ENCODE measurements around the gene LTBP1.
"Not testable (repeated sequence)": the region's sequence is repeated elsewhere in the genome, so short reads cannot be mapped to it uniquely, and the experiment has no call there.

The LTBP1 gene

DNA sequence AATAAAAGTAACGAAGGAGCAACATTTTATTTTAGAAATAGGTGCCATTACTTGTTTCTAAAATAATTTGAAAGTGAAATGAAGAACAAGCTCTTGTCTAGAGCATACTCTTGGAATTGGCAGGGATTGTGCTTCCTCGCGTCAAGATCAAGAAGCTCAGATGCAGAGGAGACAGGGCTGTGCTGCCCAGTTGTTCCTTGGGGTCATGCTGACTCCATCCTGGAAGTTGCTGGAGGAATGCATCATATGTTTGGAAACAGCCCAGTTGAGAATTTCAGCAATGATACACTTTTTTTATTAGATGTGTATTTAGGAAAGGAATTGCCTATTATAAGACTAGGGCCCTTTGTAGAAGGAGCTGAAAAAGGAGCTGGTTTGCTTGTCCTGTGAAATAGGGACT lies 17.2 kb downstream of the LTBP1 start:
- H3K4me3 Mint-ChIP-seq: no peak overlapping the region
- H3K4me1 Mint-ChIP-seq (ENCODE audit: low read depth): no peaks in the 10 kb centered on the region
- H3K27ac Mint-ChIP-seq: no peak overlapping the region
- no peaks in the 10 kb centered on the region for H3K27me3 Mint-ChIP-seq
- no peaks in the 10 kb centered on the region for H3K9me3 Mint-ChIP-seq (ENCODE audit: low read depth)
- H3K36me3 Mint-ChIP-seq: no peaks in the 10 kb centered on the region

GRCh38 chr2:32965523-32966171 lies 18.9 kb downstream of the LTBP1 start:
- Mint-ChIP-seq H3K36me3 (no peaks in the 10 kb centered on the region), H3K4me3 (no peak overlapping the region), H3K27me3 (peaks cover 3% of the 10 kb centered on the region), H3K27ac (no peak overlapping the region), H3K9me3 (ENCODE audit: low read depth) (no peaks in the 10 kb centered on the region), H3K4me1 (ENCODE audit: low read depth) (no peaks in the 10 kb centered on the region)

GRCh38 chr2:32969444-32970162 lies 22.9 kb downstream of the LTBP1 start:
- H3K4me3 Mint-ChIP-seq: no peak overlapping the region
- no peak overlapping the region for H3K27ac Mint-ChIP-seq

GRCh38 chr2:32973772-32974171 lies 27.0 kb downstream of the LTBP1 start:
- H3K27ac Mint-ChIP-seq; H3K27me3 Mint-ChIP-seq; H3K36me3 Mint-ChIP-seq; H3K4me3 Mint-ChIP-seq; H3K9me3 Mint-ChIP-seq (ENCODE audit: low read depth); H3K4me1 Mint-ChIP-seq (ENCODE audit: low read depth): not testable (repeated sequence)

More at GRCh38 chr2:32969444-32970162, 22.9 kb downstream of the LTBP1 start:
- H3K36me3 Mint-ChIP-seq: peaks cover 2% of the 10 kb centered on the region
- H3K27me3 Mint-ChIP-seq: peaks cover 6% of the 10 kb centered on the region
- no peaks in the 10 kb centered on the region for H3K4me1 Mint-ChIP-seq (ENCODE audit: low read depth)
- H3K9me3 Mint-ChIP-seq (ENCODE audit: low read depth): no peaks in the 10 kb centered on the region

- no peaks in the 10 kb centered on the region for H3K9me3 Mint-ChIP-seq (ENCODE audit: low read depth)
- peaks cover 2% of the 10 kb centered on the region for H3K36me3 Mint-ChIP-seq
- H3K27me3 Mint-ChIP-seq: peaks cover 17% of the 10 kb centered on the region
- H3K27ac Mint-ChIP-seq: no peak overlapping the region
- no peaks in the 10 kb centered on the region for H3K4me1 Mint-ChIP-seq (ENCODE audit: low read depth)
- no peak overlapping the region for H3K4me3 Mint-ChIP-seq
These were observed 29.8 kb downstream of the LTBP1 start for GRCh38 chr2:32976409-32977063.

DNA sequence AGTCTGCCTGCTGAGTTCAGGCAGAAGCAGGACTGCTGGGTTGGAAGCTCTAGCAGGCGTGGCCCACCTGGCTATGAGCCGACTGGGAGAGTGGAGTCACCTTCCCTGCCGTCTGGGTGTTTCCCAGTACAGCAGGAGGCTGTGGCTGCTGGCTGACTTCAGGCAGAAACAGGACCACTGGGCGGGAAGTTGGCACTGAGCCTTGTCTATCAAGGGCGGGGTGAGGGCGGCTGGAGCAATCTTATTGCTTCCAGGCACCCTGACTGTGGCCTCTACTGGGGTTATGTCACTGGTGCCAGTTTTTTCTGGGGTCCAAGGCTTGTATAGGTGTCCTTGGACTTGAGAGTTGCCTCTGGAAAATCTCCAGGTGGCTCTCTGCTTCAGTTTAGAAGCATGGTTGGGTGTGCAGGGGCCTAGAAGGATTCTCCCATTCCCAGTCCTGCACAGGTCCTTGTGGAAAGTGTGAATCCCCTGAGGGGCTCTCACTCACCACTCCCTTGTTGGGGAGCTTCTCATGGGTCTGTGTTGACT lies 30.5 kb downstream of the LTBP1 start:
- Mint-ChIP-seq H3K9me3 (ENCODE audit: low read depth) (no peaks in the 10 kb centered on the region), H3K27me3 (peaks cover 24% of the 10 kb centered on the region), H3K4me3 (no peak overlapping the region), H3K36me3 (peaks cover 2% of the 10 kb centered on the region), H3K4me1 (ENCODE audit: low read depth) (no peaks in the 10 kb centered on the region), H3K27ac (no peak overlapping the region)

GRCh38 chr2:32981612-32982011 lies 34.9 kb downstream of the LTBP1 start:
- Mint-ChIP-seq H3K9me3 (ENCODE audit: low read depth) (no peaks in the 10 kb centered on the region), H3K27ac (no peak overlapping the region), H3K4me3 (no peak overlapping the region), H3K27me3 (peaks cover 27% of the 10 kb centered on the region), H3K4me1 (ENCODE audit: low read depth) (no peaks in the 10 kb centered on the region), H3K36me3 (no peaks in the 10 kb centered on the region)

GRCh38 chr2:32983193-32983924 lies 36.6 kb downstream of the LTBP1 start:
- not testable (repeated sequence) for H3K4me1 Mint-ChIP-seq (ENCODE audit: low read depth)

GRCh38 chr2:32986480-32986879 lies 39.7 kb downstream of the LTBP1 start:
- Mint-ChIP-seq H3K9me3 (ENCODE audit: low read depth) (no peaks in the 10 kb centered on the region), H3K27ac (no peak overlapping the region), H3K4me3 (no peak overlapping the region), H3K4me1 (ENCODE audit: low read depth) (no peaks in the 10 kb centered on the region), H3K36me3 (no peaks in the 10 kb centered on the region), H3K27me3 (peaks cover 17% of the 10 kb centered on the region)

More at GRCh38 chr2:32983193-32983924, 36.6 kb downstream of the LTBP1 start:
- not testable (repeated sequence) for H3K27ac Mint-ChIP-seq; H3K36me3 Mint-ChIP-seq; H3K4me3 Mint-ChIP-seq; H3K9me3 Mint-ChIP-seq (ENCODE audit: low read depth)
- H3K27me3 Mint-ChIP-seq: peaks cover 27% of the 10 kb centered on the region

DNA sequence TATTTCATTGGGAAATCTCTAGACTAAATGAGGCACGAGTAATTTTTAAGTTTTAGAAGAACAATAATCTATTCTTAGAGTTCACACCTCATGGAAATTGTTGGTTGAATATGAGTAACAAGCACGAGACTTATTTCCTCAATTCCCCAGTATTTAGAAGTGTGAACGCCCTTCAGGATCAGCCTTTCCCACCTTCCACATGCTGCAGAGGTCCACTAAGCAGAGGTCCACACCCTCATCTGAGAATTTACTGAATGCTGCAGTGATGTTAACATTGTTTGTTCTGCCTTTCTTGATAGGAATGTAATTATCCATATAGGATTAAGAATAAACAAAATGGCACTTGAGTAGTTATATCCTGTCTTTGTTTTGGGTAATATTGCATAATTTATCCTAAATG lies 41.8 kb downstream of the LTBP1 start:
- Mint-ChIP-seq H3K4me1 (ENCODE audit: low read depth) (no peaks in the 10 kb centered on the region), H3K4me3 (no peak overlapping the region), H3K27me3 (peaks cover 9% of the 10 kb centered on the region), H3K27ac (no peak overlapping the region), H3K36me3 (no peaks in the 10 kb centered on the region), H3K9me3 (ENCODE audit: low read depth) (no peaks in the 10 kb centered on the region)

DNA sequence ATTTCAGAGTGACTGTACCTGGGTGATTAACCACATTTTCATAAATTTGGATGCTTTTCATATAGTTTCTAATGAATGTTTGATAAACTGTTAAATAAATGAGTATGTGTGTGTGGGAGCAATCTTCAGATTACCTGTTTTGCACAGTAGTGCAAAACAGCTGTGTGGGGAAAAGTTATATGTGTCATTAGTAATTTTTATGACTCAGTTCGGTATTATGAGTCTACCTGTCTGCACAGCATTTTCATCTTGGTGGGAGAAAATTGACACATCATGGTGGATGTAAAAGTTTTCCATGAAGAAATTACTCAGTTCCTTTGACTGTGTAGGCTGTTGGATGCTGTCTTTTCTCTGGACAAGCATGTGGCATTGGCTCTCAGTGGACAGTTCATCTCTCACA lies 43.8 kb downstream of the LTBP1 start:
- H3K27ac Mint-ChIP-seq: no peak overlapping the region

DNA sequence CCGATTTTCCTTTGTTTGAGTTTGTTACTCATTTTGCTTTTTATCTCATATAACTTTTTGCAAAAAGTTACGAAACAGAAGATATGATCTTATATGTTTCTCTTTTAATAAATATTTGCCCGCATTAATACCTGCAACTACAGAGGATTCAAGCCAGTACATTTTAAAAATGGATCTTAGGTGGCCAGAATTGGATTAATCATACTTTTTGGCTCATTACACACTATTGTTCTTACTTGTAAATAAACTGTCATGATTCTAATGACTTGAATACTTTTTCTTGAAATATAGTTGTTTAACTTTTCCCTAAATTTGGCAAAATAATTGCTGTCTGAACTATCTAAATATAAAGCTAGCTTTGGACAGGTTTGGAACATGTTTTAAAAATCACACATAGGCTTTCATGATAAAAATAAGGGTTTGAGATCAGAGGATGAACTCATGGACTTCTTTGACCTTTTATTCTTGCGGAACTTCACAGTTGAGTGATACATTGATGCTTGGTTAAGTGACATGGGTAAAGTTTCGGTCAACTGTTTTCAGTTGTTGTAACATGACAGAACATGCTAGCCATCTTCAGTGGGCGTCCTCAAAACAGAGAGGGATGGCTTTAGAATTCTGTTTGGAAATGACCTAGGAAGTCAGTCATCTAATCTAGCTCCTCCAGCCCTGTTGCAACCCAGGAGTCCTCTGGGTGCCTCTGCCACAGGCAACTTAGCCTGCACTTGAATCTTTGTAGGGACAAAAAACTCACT lies 44.5 kb downstream of the LTBP1 start:
- Mint-ChIP-seq H3K27ac (no peak overlapping the region), H3K36me3 (no peaks in the 10 kb centered on the region), H3K4me3 (no peak overlapping the region), H3K4me1 (ENCODE audit: low read depth) (no peaks in the 10 kb centered on the region), H3K9me3 (ENCODE audit: low read depth) (peaks cover 4% of the 10 kb centered on the region), H3K27me3 (peaks cover 4% of the 10 kb centered on the region)

More for the DNA sequence above, 43.8 kb downstream of the LTBP1 start:
- H3K4me3 Mint-ChIP-seq: no peak overlapping the region
- no peaks in the 10 kb centered on the region for H3K36me3 Mint-ChIP-seq
- no peaks in the 10 kb centered on the region for H3K9me3 Mint-ChIP-seq (ENCODE audit: low read depth)
- H3K4me1 Mint-ChIP-seq (ENCODE audit: low read depth): no peaks in the 10 kb centered on the region
- peaks cover 6% of the 10 kb centered on the region for H3K27me3 Mint-ChIP-seq

DNA sequence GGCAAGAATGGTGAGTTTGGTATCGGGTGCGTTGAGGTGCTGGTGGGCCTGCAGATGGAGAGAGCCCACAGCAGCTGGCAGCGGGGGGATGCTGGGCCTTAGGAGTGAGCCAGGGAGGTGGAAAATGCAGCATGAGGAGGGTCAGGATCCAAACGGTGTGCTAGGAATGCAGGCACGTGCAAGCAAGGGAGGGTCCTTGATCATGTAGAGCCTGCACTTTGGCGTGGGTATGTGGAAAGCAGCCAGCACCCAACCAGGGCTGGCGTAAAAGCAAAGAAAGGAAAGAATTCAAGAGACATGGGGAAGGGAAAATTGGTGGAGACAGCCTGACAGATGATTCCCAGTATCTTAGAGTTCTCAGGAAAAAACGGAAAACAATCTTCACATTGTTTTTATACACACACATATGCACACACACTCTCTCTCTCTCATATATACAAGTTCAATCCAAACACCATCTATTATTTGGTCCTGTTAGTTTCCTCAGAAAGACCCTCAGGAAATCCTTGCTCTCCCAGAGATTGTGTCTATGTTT lies 46.3 kb downstream of the LTBP1 start:
- Mint-ChIP-seq H3K27me3 (no peaks in the 10 kb centered on the region), H3K36me3 (no peaks in the 10 kb centered on the region), H3K27ac (no peak overlapping the region), H3K9me3 (ENCODE audit: low read depth) (peaks cover 4% of the 10 kb centered on the region), H3K4me3 (no peak overlapping the region), H3K4me1 (ENCODE audit: low read depth) (no peaks in the 10 kb centered on the region)

- Mint-ChIP-seq H3K4me3 (no peak overlapping the region), H3K27me3 (no peaks in the 10 kb centered on the region), H3K27ac (no peak overlapping the region), H3K36me3 (no peaks in the 10 kb centered on the region), H3K4me1 (ENCODE audit: low read depth) (no peaks in the 10 kb centered on the region), H3K9me3 (ENCODE audit: low read depth) (peaks cover 4% of the 10 kb centered on the region)
These were observed 51.0 kb downstream of the LTBP1 start for GRCh38 chr2:32997705-32998104.

Data from activated naive CD8-positive, alpha-beta T cell (primary cell).